Measurements from ENCODE around the gene SART1.

DNA sequence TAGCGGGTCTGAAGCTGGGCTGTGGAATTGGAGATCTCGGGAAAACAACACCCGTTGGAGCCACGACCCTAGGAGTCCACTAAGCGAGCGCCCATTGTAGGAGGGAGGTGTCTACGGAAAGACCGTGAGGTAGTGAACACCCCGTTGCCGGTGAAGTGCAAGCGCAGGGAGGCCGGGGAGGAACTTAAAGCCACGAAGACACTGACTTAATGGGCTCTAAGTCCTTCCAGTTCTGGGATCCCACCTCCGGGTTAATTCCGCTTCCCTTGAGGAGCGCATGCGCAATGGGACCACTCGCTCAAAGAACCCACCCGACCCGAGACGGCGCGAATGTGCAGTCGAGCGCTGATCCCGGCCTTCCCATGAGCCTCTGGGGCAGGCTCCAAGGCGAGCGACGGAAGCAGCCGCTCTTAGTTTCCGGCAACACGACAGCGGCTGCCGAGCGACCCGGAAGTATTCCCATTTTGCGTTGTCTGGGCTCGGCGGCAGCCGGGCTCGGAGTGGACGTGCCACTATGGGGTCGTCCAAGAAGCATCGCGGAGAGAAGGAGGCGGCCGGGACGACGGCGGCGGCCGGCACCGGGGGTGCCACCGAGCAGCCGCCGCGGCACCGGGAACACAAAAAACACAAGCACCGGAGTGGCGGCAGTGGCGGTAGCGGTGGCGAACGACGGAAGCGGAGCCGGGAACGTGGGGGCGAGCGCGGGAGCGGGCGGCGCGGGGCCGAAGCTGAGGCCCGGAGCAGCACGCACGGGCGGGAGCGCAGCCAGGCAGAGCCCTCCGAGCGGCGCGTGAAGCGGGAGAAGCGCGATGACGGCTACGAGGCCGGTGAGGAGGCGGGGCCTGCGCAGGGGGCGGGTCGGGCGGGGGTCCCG lies at the start of gene SART1:
- TF ChIP-seq CTCF (IDR thresholded peaks at IDR 0.05; ENCODE audit: insufficient read depth, low read length, poor library complexity, severe bottlenecking) (no peak), EZH2phosphoT487 (conservative IDR thresholded peaks at IDR 0.05; ENCODE audit: low read length) (no peak)
